ENCODE measurements around the gene ADM2. TPM values are rescaled to one million over a fixed set of nuclear protein-coding genes. Genes with fewer than 3 reads are reported as not detected.

Gene ADM2
- total RNA-seq, 1 experiment from 2014 or later = 10.9 TPM

DNA sequence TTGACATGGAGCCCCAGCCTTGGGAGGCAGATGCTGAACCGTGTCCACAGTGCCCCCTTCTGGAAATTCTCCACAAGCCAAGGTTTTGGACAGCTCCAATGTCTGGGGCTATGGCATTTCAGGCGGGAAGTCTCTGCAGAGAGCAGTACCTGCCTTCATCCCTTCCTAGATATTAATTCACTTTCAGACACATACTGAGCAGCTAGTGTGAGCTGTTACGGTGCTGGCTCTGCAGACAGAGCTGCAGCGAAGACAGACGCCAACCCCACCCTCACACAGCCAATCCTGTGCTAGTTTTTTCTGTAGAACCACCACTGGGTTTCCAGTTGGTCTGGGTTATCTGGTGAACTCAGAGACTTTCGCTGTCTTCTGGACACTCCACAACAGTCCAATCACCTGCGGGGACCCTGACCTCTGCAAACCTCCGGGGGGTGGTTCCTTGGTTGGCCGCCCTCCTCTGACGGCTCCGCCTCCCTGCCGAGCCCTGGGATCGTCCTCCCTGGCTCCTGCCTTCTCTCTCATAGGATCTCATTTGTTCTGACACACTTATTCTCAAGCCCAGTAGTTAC, 17.1 kb downstream of the ADM2 start:
- Mint-ChIP-seq H3K4me3 (no peak overlapping the region), H3K27me3 (ENCODE audit: low read depth) (peaks cover 3% of the 10 kb centered on the region), H3K36me3 (no peaks in the 10 kb centered on the region), H3K9me3 (no peaks in the 10 kb centered on the region), H3K4me1 (peaks cover 6% of the 10 kb centered on the region), H3K27ac (no peak overlapping the region)
- peak; percentile 85 for DNase-seq (ENCODE audit: low spot score)
- ATAC-seq = peak; percentile 97
- CTCF ChIA-PET = interaction anchor here (0.6 to 2.6 kb wide), 33 partner anchors 8 to 276 kb away, joined by 3 to 24 read pairs (median 5); partner anchors contain the start of genes ADM2, HDAC10, LMF2 and NCAPH2
- TF ChIP-seq, protein P1, sequence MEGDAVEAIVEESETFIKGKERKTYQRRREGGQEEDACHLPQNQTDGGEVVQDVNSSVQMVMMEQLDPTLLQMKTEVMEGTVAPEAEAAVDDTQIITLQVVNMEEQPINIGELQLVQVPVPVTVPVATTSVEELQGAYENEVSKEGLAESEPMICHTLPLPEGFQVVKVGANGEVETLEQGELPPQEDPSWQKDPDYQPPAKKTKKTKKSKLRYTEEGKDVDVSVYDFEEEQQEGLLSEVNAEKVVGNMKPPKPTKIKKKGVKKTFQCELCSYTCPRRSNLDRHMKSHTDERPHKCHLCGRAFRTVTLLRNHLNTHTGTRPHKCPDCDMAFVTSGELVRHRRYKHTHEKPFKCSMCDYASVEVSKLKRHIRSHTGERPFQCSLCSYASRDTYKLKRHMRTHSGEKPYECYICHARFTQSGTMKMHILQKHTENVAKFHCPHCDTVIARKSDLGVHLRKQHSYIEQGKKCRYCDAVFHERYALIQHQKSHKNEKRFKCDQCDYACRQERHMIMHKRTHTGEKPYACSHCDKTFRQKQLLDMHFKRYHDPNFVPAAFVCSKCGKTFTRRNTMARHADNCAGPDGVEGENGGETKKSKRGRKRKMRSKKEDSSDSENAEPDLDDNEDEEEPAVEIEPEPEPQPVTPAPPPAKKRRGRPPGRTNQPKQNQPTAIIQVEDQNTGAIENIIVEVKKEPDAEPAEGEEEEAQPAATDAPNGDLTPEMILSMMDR (IDR thresholded peaks at IDR 0.05) = peak; percentile 33; the same call in 1 of the 2 replicates
- TF ChIP-seq ESRRA (CRISPR knock-in tag; IDR thresholded peaks at IDR 0.05; ENCODE audit: borderline replicate concordance) = no peak
- POLR2A ChIA-PET = interaction anchor here (0.6 to 1.5 kb wide), 2 partner anchors 13 to 34 kb away, joined by 3 read pairs; no protein-coding TSS in a partner anchor

GRCh38 chr22:50500452-50500851, 19.1 kb downstream of the ADM2 start:
- TF ChIP-seq KAT7 (CRISPR knock-in tag; IDR thresholded peaks at IDR 0.05; ENCODE audit: borderline replicate concordance) (no peak), PREB (CRISPR knock-in tag; IDR thresholded peaks at IDR 0.05; ENCODE audit: borderline replicate concordance) (no peak), IRF2 (CRISPR knock-in tag; IDR thresholded peaks at IDR 0.05; ENCODE audit: borderline replicate concordance, low read depth) (no peak), ZNF138 (CRISPR knock-in tag; conservative IDR thresholded peaks at IDR 0.05) (no peak), MXD4 (CRISPR knock-in tag; IDR thresholded peaks at IDR 0.05; ENCODE audit: borderline replicate concordance) (no peak), FOXJ3 (CRISPR knock-in tag; IDR thresholded peaks at IDR 0.05; ENCODE audit: borderline replicate concordance) (no peak), EMX1 (CRISPR knock-in tag; IDR thresholded peaks at IDR 0.05) (no peak), JUN (CRISPR knock-in tag; IDR thresholded peaks at IDR 0.05) (no peak), PRRX2 (CRISPR knock-in tag; IDR thresholded peaks at IDR 0.05) (no peak), FOXP1 (CRISPR knock-in tag; IDR thresholded peaks at IDR 0.05; ENCODE audit: borderline replicate concordance) (no peak), GABPB1 (CRISPR knock-in tag; IDR thresholded peaks at IDR 0.05) (no peak)
- ATAC-seq = no peak
- POLR2A ChIA-PET = no interaction called here
- no peaks in the 10 kb centered on the region for H3K9me3 Mint-ChIP-seq
- no peak for DNase-seq (ENCODE audit: low spot score)
- no peaks in the 10 kb centered on the region for H3K36me3 Mint-ChIP-seq
- H3K27ac Mint-ChIP-seq = no peak overlapping the region
- no peak overlapping the region for H3K4me3 Mint-ChIP-seq
- no peaks in the 10 kb centered on the region; the same call in 1 of the 2 replicates for H3K27me3 Mint-ChIP-seq (ENCODE audit: low read depth)
- peaks cover 6% of the 10 kb centered on the region for H3K4me1 Mint-ChIP-seq
- CTCF ChIA-PET = interaction anchor here (0.6 kb wide), 1 partner anchor 62 kb away, joined by 3 read pairs; the partner anchor contains the start of gene SYCE3

DNA sequence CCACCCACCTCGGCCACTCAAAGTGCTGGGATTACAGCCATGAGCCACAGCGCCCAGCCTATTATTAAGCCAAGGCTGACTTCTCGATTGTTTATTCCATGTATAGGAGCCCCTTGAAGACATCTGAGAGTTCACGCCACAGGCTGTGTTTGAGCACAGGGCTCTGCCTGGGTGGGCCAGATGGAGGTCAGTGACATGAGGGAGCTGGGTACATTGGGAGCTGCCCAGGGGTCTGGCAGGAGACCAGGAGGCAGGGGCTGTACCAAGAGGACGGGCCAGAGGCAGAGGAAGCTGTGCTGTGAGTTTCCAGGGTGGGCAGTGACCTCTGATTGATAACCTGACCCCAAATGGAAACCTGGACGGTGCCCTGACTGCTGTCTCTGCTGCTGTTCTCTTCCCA, 20.8 kb downstream of the ADM2 start:
- no peaks in the 10 kb centered on the region for H3K36me3 Mint-ChIP-seq
- H3K4me1 Mint-ChIP-seq = peaks cover 6% of the 10 kb centered on the region
- H3K4me3 Mint-ChIP-seq = no peak overlapping the region
- POLR2A ChIA-PET = no interaction called here
- CTCF ChIA-PET = interaction anchor here (1.0 kb wide), 1 partner anchor 23 kb away, joined by 3 read pairs; the partner anchor contains the start of gene SCO2
- H3K9me3 Mint-ChIP-seq = no peaks in the 10 kb centered on the region
- no peaks in the 10 kb centered on the region for H3K27me3 Mint-ChIP-seq (ENCODE audit: low read depth)
- no peak for ATAC-seq
- DNase-seq (ENCODE audit: low spot score) = no peak
- no peak overlapping the region for H3K27ac Mint-ChIP-seq
- TF ChIP-seq SMAD3 (CRISPR knock-in tag; IDR thresholded peaks at IDR 0.05; ENCODE audit: borderline replicate concordance) (no peak), NFATC4 (CRISPR knock-in tag; IDR thresholded peaks at IDR 0.05) (no peak), AR (CRISPR knock-in tag; IDR thresholded peaks at IDR 0.05) (no peak), NR1H2 (CRISPR knock-in tag; IDR thresholded peaks at IDR 0.05) (no peak), CDX4 (CRISPR knock-in tag; IDR thresholded peaks at IDR 0.05; ENCODE audit: borderline replicate concordance) (no peak), ETV6 (CRISPR knock-in tag; IDR thresholded peaks at IDR 0.05) (no peak), MYBL2 (CRISPR knock-in tag; IDR thresholded peaks at IDR 0.05) (no peak), USF1 (CRISPR knock-in tag; IDR thresholded peaks at IDR 0.05) (no peak), E2F4 (CRISPR knock-in tag; IDR thresholded peaks at IDR 0.05; ENCODE audit: borderline replicate concordance, low read depth) (no peak)
